Stimulated activated CD4-positive, alpha-beta T cell treated with anti-CD3 and anti-CD28 coated beads, Interleukin-1b, Interleukin-23, amount 100 ng/mL, for 4 hours (primary cell): Measurements from ENCODE around the gene NFU1.
"Not testable (repeated sequence)": the region's sequence is repeated elsewhere in the genome, so short reads cannot be mapped to it uniquely, and the experiment has no call there.

Experiments
- DNase-seq, 2 donors: peaks; one replicate each; pipeline ENCODE4 v3.0.0-alpha.2; 2020; ENCODE audit warnings: low read depth in 2 of 2

The NFU1 gene

DNA sequence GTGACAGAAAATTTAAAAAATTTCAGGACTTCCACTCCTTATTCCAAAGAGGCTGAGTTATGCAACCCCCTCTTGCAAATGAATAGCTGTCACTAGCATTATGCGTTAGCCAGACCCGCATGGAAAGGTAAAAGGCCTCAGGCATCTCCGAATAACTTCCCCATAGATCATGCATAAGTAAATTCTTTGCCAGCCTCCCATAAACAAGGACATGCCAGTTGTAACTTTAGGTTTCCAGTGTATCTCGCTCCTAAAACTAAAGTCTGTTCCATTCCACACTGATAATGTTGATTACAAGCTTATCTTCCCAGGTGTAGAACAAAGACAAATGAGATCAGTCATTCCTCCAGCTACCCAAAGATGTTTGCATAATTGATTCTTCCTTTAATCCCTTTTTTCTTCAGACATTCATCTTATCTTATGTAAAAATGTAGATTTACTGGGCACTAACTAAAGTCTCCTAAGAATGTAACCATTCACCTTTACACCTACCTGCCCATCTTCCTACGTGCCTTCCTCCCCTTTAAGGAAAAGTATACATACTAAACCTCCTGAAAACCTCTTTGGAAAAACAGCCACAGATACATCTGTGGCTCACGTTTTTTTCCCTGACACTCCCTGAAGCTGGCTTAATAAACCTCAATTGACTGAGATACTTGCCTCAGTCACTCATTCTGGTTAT is 13.6 kb upstream of the NFU1 start:
- DNase-seq: no peak

DNA sequence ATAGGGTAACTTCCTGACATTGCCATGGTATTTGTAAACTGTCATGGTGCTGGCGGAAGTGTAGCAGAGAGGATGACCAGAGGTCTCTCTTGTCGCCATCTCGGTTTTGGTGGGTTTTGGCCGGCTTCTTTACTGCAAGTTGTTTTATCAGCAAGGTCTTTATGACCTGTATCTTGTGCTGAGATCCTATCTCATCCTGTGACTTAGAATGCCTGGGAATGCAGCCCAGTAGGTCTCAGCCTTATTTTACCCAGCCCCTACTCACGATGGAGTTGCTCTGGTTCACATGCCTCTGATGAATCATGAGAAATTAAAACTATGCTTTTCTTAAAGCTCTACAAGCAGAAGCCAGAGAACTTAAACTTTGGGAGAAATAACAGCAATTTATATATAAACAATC is 12.7 kb upstream of the NFU1 start:
- no peak for DNase-seq

DNA sequence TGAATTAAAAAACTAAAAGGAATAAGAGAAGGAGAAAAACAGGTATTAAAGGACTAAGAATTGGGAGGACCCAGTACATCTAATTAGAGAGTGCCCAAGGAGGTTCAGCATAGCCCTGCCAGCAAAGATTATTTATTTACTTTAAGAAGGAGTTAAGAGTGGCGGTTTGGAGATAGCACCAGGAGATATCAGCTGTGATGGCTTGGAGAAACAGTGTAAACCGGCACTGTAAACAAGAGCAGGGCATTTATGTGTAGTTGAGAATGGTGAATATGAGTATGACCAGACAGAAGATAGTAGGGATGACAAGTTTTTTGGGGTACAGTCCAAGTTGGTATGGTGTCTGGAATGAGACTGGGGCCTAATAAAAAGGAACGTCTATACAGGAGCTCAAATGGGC is 6.4 kb upstream of the NFU1 start:
- not testable (repeated sequence) for DNase-seq

DNA sequence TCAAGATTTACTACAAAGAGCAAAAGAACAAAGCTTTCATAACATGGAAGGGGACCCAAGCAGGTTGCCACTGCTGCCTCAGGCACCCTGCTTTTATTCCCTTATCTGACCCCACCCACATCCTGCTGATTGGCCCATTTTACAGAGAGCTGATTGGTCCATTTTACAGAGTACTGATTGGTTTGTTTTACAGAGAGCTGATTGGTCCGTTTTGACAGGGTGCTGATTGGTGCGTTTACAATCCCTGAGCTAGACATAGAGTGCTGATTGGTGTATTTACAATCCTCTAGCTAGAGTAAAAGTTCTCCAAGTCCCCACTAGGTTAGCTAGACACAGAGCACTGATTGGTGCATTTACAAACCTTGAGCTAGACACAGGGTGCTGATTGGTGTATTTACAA is 2.3 kb upstream of the NFU1 start:
- DNase-seq: not testable (repeated sequence)

DNA sequence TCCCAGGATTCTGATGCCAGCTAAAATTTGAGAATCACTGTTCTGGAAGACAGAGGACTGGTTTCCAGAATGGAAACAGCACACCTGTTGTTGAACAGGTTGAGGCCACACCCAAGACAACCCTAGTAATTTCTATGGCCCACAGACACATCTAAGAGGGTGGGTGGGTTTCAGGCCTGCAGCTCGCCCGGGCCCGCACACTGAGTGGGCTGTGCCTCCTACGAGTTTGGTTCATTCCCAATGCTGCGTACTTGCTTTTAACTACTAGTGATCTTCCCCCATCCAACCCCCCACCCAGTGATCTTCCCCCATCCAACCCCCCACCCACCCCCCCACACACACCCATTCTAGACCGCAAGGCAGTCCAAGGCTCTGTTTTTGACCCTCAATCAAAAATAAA is 1.3 kb upstream of the NFU1 start:
- DNase-seq: no peak

DNA sequence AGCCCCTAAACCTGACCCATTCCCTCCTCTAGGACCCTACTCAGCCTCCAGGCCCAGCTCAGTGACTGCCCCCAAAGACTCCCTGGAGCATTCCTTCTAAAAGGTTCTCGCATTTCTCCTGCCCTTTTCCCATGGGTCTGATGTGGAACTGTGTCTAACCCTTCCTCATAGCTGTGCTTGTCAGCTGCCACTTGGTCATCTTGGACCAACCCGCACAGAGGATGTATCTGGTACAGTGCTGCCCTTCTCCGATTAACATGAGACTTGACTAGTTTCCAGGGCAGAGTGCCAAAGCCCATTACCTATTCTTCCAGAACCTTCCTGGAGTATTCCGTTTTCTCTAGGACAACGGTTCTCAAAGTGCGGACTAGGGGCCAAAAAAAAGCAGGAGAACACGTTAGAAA is 518 bp upstream of the NFU1 start:
- DNase-seq: no peak

DNA sequence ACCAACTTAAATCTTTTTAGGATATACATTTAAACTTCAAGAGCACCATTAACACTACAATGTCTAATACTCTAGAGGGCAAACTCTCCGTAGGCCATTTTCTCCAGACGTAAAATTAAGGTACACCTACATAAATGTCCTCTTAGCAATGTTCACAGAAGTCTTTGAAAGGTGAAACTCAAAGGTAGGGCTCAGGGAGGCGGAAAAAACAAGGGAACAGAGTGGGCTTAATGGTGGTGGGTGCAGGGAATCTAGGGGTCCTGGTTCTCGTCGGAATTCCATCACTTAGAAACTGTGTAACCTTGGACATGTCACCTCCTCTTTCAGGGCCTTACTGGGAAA is 668 bp downstream of the NFU1 start:
- no peak for DNase-seq

DNA sequence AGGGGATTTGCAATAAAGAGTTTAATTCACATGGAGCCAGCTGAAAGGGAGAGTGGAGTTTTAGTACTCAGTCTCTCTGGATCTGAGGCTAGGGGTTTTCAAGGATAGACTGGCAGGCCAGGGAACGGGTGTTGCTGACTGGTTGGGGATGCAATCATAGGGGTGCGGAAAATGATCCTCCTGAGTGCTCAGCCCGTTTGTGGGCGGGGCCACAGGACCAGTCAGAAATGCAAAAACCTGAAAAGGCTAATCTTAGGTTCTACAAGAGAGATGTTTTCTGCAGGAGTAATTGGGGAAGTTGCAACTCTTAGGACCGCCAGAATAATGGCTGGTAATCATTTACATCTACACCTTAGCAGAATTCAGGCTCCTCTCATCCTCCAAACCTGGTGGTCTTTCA is 2.5 kb downstream of the NFU1 start:
- DNase-seq: no peak

DNA sequence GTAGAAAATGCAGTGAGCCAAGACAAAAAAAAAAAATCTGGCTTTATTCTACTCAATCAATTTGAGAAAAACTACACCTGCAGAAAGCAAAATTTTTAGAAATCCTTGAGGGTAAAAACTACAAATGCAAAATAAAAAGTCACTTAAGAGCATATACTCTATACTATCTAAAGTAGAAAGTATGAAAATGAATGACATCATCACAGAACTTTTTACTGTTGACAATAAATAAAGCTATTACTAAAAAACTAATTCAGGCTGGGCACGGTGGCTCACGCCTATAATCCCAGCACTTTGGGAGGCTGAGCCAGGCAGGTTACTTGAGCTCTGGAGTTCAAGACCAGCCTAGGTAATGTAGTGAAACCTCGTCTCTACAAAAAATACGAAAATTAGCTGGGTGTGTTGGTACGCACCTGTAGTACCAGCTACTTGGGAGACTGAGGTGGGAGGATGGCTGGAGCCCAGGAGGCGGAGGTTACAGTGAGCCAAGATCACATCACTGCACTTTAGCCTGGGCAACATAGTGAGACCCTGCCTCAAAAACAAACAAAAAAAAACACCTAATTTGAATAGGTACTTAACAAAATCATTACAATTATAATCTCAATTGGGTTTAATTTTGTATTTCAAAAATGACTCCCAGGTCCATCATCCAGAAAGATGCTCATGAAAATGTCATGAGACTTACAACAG is 7.6 kb downstream of the NFU1 start:
- DNase-seq: no peak

DNA sequence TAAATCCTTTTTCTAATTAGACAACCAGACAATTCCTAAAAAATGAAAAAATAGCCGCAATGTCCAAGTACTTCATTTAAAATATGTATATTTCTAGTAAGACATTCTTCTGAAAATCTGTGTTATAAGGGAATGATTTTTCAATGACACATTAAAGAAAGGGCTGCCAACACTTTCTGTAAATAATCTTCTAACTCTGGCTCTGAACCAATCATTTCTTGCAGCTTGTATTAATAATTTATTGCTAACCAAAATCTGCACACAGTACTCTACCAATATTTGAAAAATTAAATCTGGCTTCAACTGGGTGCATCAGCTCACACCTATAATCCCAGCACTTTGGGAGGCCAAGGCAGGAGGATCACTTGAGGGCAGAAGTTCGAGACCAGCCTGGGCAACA is 8.3 kb downstream of the NFU1 start:
- no peak for DNase-seq

DNA sequence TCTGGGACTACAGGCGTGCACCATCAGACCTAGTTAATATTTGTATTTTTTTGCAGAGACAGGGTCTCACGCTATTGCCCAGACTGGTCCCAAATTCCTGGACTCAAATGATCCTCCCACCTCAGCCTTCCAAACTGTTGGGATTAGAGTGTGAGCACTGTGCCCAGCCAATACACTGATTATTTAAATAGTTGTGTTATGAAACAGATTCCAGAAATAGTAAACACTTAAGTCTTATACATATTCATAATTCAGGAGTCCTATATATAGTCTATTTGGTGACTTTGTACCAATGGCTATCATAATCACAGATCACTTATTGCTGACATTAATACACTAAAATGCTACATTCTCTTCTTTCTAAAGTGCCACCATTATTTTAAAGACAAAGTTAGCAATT is 12.8 kb downstream of the NFU1 start:
- no peak for DNase-seq

DNA sequence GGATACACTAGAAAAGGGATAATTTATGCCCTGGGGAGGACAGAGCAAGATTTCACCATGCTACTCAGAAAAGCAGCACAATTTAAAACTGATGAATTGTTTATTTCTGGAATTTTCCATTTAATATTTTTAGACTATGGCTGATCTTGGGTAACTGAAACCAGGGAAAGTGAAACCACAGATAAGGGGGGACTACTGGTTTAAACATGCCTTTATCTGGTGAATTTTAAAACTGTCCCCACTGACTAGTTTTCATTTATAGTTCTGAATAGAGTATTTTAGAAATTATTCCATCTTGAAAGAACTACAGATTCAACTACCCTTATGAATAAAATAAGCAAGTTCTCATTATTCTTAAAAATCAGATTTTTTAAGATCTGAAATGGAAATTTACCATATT is 15.0 kb downstream of the NFU1 start:
- no peak for DNase-seq

DNA sequence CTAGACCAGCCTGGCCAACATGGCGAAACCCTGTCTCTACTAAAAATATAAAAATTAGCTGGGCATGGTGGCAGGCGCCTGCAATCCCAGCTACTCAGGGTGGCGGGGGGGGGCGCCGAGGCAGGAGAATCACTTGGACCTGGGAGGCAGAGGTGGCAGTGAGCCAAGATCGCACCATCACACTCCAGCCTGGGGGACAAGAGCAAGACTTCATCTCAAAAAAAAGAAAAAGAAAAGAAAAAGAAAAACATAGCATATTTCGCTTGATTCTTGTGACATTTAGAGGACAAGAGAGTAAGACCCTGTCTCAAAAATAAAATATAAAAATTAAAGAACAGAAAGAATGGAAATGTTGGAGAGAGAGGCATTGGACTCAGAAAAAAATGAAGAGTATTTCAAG is 18.1 kb downstream of the NFU1 start:
- DNase-seq: not testable (repeated sequence)

DNA sequence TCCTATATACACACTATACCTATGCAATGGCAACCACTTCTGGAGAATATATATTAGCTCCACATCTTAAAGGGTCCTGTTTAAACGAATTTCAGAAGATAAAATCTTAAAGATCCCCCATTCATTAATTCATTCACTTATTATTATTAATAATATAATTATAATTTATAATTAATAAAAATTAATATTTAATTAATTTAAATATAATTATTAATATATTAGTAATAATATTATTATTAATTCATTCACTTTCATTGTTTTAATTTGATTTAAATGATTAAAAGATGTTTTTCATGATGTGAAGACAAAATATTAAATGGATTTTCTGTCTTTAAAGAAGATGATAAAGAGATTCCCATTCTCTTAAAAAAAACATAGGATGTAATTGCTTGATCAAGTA is 21.1 kb downstream of the NFU1 start:
- no peak for DNase-seq

DNA sequence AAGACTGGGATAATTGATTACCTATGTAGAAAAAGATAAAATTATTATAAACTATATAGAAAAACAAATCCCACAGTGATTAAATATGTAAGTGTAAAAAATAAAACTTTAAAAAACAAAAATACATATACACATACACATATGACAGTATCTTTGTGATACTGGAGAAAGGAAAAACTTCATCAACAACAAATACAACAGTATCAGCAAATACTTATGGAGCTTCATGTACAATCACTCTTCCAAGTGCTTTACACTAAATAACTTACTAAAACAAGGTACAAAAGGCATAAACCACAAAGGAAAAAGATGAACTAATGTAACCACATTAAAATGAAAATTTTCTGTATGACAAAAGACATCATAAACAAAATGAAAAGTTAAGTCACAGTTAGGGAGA is 26.1 kb downstream of the NFU1 start:
- no peak for DNase-seq

DNA sequence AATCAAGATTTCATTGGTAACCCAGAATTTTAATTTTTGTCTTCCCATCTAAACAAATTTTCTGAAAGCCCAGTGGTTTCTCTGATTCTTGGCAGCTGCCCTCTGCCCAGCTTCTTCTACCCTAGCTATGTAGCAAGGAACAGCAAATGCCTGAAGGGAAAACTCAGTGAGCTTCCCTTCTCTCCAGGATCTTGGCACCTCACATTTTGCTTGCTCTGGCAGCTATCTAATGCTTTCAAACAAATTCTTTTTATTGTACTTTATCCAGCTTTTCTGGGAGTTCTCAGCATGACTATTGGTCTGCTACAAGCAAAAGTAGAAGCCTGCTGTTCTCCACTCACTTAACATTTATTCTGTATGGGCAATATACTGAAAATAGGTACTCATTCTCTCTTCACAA is 31.9 kb downstream of the NFU1 start:
- DNase-seq: no peak

DNA sequence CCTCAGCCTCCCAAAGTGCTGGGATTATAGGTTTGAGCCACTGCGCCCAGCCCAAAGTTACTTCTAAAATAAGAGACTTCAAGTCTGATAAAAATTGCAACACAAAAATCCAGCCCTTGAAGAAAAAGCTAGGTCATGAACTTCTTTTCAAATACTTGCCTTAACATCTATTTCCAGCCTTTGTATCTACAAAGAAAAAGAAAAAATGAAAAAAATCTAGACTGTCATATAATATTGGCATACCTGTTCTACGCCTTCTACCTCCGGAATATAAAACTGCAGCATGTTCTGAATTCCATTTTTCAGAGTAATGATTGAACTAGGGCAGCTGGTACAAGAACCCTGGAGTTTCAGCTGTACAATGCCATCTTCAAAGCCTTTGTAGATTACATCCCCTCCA is 37.1 kb downstream of the NFU1 start:
- no peak for DNase-seq

DNA sequence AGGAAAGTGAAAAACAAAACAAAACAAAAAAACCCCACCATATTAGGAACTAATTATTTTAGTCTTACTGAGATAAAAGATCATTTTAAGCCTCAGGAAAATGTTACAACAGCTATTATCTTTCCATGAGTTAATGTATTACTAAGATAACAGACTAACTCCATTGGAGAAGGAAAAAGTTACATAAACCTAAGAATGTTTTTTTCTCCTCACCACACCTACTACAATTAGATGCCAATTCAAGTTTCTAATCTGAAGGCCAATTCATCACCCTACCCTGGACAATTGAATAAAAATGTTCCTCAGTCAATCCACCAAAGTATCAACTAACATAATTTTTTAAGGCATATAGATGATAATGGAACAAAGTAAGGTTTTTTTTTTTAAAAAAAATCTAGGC is 40.0 kb downstream of the NFU1 start:
- no peak for DNase-seq

DNA sequence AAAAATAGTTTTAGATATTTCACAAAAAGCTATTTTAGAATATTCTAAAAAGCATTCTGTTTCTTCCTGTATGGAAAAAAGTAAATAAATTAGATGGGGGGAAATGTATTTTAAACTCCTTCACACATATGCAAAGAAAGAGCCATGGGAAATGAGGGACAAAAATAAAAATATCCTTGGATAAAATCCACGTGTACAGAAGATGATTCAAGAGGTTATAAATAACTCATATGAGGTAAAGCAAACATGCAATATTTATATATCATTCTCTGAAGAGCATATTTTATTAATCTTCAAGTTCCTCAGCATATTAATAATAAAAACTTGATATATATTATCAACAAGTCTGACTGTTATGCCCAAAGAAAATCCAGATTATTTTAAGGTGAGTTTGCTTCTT is 41.4 kb downstream of the NFU1 start:
- DNase-seq: no peak

DNA sequence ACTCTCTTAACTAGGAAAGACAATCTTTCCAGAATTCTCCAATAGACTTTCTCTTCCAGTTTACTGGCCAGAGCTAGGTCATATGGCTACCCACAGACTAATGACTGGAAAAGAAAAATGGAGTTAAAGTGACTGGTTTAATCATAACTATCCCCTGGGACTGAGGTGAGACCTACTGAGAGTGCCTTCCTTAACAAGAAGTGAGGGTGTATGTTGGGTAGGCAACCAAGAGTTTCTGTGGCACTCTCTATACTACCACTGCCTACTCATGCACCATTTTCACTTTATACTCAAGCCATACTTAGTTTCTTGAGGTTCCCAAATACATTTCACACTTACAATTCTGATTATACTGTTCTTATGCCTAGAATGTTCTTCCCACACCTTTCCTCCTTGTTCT is 43.3 kb downstream of the NFU1 start:
- no peak for DNase-seq

DNA sequence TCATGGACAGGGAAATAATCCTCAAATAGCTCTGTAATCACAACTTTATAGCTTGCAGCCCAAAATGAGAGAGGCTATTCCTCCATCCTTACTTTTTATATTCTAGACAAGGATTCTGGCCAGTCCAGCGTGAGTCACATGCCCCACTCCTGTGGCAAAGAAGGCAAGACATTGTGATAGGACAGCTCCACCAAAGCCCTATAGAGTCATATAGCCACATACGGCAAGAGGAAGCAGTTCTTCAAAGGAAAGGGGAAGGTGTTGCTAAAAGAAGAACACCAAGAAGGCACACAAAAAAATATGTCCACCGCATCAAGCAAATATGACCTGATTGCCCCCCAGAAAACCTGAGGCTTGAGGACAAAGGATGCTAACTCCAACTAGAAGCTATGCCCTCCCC is 46.8 kb downstream of the NFU1 start:
- no peak for DNase-seq

DNA sequence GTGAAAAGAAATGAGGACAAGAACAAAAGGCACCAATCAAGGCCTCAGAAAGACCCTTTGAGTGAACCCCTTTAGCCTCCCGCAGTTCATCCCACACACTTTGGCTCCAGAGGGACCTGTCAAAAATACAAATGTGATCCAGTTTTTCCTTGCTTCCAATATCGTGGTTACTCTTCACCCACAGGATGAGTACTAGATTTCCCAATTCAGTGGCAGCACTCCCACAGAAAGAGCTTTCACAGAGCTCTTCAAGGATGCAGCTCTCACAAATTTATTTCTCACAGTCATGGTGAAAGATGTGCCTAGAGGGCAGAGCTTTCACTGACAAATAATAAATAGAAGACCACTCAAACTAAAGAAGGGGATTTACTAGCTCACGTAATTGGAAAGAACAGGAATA is 47.2 kb downstream of the NFU1 start:
- DNase-seq: no peak

DNA sequence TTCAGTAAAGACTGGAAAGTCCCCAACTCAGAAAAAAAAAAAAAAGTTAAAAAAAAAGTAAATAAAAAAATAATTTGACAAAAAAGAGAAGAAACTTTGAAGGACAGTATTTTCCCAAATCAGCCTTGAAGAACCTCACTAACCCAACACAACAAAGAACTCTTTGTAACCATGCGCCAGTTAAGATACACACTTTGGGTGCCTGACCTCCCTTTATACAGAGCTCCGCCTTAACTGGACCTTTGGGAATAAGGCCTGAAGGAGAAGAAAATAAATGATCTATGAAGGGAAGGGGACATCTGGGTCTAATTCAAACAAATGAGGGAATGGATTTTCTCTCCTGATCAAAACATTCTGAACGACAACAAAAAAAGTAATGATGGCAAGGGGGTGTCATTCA is 48.0 kb downstream of the NFU1 start:
- DNase-seq: no peak
